NCI-H2196 treated with DMSO at 0.1 percent for 48 hours (cell line): ENCODE results near the gene SKA2.
"Not testable (repeated sequence)": the region's sequence is repeated elsewhere in the genome, so short reads cannot be mapped to it uniquely, and the experiment has no call there.

Source experiments
- DNase-seq: peaks from one replicate; lab custom pipeline; 2025; ENCODE audit not compliant: unreplicated experiment; lab: John Stamatoyannopoulos, UW

The SKA2 gene

DNA sequence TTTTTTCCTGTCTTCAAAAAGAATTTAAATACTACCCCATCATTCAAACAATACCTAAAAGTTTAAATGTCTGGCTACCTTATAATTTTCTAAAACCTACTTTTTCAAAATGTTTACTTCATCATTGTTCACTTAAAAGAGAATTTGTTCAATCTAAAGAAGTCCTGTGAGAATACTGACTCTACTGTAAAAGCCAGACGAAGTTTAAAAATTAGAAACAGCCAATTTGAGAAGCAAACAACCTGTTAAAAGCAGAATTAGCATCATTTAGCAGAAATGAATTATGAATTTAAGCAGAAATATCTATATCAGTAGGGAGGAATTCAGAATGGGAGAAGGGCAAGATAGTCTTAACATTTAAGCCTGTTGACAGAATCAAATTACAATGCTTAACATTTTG lies 2.1 kb downstream of the SKA2 start:
- DNase-seq = no peak

DNA sequence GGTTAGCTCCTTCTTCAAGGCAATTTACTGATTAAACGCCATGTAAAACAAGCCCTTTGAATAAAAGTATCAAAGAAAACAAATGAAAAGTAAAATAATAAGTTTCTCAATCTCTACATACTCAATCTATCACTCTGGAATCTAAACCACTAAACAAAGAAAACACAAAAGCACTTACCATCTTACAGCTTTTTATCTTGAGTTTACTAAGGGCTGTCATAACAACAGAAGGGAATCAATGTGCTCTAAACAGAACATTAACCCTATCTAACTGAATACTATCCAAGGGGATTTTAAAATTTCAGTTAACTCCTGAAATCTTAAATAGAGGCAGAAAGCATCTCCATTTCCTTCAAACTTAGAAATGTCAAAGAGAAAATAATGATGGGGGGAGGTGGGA lies 3.4 kb downstream of the SKA2 start:
- no peak for DNase-seq

DNA sequence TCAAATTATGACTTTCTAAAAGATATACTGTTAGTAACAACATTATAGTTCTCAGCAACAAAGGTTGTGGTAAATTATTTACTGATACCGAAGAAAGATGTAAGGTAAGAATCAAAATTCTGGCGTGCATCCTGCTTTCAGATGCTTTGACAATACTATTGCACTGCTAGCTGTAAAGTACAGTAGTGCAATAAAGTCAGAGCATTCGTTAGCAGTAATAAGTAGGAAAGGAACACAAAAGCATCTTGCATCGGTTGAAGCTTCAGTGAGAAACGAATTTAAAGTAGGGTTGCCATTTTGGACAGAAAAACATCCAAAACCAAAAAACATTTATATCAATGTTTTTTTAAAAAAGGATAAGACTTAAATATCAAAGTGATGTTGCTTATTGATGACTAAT lies 4.0 kb downstream of the SKA2 start:
- no peak for DNase-seq

DNA sequence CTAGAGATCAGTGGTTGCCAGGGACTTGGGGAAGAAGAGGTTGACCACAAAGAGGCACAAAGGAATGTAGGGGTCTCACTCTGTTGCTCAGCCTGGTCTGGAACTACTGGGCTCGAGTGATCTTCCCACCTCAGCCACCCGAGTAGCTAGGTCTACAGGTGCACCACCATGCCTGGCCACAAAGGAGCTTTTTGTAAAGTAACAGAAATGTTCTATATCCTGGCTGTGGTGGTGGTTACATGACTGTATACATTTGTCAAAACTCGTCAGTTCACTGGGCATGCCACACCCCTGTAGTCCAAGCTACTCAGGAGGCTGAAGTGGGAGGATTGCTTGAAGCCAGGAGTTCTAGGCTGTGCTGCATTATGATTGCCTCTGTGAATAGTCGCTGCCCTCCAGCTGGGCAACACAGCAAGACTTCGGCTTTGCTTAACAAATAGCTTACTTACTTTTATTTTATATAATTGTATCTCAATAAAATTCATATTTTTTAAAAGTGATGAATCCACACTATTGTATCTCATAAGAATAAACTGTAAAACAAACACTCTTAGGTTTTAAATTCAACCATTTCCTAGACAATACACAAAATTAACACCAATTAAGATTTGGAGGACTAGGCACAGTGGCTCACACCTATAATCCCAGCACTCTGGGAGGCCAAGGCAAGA lies 5.0 kb downstream of the SKA2 start:
- DNase-seq = no peak

DNA sequence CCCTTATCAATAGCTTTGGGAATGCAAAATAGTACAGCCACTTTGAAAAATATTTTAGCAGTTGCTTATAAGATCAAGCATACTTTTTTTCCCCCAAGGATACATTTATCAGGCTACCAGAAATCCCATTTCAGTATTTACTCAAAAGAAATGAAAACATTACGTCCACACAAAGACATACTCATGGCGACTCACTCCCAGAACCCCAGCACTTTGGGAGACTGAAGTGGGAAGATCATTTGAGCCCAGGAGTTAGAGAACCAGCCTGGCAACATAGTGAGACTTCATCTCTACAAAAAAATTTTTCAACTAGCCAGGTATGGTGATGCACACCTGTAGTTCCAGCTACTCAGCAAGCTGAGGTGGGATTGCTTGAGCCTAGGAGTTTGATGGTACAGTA lies 5.9 kb downstream of the SKA2 start:
- no peak for DNase-seq

DNA sequence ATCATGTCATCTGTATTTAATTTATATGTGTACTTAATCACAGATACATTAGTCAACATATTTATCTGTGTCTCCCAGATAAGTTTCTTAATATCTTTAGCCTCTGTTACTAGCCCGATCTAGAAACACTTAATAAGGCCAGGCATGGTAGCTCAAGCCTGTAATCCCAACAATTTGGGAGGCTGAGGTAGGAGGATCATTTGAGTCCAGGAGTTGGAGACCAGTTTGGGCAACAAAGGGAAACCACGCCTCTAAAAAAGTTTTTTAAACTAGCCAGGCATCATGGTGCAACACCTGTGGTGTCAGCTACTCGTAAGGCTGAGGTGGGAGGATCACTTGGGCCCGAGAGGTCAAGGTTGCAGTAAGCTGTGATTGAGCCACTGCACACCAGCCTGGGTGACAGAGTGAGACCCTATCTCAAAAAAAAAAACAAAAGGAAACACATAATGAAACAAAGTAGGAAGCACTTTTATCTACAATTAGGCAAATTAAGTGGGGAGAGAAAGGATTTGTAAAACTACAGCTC lies 9.4 kb downstream of the SKA2 start:
- no peak for DNase-seq

DNA sequence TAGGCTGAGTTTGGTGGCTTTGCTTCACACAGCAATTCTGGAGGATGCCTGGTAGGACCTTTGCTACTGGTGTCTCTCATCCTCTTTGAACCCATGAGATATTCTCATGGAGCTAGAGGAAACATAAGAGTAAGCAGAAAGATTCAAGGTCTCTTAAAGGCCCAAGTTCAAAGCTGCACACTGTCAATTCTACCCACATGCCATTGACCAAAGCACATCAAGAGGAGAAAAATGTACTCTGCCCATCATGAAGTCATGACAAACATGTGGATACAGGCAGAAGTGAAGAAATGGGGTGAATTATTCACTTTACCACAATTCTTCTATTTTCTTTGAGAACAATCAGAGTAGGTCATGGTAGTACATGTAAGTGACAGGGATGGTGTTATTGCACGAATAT lies 13.1 kb downstream of the SKA2 start:
- DNase-seq = no peak

DNA sequence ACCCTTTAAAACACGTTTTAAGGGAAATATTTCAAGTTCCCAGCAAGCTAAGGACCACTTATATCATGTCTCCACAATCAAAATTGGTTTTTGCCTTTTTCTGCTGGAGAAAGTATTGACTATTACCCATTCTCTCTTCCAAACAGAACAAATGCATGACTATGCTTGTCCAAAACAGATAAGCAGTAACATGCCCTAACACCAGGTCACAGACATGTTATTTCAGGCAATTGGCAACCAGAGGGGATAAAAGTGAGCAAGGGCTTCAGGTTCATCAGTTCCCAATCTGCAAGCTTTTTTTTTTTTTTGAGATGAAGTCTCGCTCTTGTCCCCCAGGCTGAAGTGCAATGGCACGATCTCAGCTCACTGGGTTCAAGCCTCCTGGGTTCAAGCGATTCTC lies 15.0 kb downstream of the SKA2 start:
- no peak for DNase-seq

DNA sequence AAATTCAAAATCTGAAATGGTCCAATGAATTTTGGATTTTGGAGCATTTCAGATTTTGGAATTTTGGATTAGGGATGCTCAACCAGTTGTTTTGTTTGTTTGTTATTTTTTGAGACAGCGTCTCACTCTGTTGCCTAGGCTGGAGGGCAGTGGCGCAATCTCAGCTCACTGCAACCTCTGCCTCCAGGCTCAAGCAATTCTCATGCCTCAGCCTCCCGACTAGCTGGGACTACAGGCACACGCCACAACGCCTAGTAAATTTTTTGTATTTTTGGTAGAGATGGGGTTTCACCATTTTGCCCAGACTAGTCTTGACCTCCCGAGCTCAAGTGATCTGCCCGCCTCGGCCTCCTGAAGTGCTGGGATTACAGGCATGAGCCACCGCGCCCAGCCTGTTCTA lies 16.6 kb downstream of the SKA2 start:
- DNase-seq = not testable (repeated sequence)

DNA sequence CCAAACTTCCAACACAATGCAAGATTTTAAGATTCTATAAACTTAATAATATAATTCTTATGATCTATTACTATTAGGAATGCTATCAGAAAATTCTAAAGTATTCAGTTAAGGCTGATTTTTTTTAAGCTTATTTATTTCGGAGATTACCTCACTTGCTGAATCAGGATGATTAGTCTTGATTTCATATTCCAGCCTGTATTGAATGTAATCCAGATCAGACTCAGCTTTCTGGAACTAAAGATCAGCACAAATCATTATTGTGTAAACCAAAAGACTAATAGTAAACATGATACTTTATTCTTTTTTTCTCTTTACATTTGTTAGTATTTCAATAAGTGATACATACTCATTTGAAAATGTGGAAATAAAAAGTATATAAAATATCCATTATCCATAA lies 23.9 kb downstream of the SKA2 start:
- DNase-seq = no peak

DNA sequence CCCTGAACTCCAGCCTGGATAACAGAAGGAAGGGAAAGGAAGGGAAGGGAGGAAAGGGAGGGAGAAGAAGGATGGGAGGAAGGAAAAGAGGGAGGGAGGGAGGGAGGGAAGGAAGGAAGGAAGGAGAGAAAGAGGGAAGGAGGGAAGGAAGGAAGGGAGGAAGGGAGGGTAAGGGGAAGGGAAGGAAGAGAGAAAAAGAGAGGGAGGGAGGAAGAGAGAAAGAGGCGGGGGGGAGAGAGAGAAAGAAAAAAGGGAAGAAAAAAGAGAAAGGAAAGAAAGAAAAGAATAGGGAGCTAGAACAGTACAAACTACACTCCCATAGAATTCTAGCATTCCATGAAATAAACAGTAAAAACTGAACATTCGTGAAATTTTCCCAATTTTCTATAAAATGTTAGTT lies 25.2 kb downstream of the SKA2 start:
- no peak for DNase-seq

DNA sequence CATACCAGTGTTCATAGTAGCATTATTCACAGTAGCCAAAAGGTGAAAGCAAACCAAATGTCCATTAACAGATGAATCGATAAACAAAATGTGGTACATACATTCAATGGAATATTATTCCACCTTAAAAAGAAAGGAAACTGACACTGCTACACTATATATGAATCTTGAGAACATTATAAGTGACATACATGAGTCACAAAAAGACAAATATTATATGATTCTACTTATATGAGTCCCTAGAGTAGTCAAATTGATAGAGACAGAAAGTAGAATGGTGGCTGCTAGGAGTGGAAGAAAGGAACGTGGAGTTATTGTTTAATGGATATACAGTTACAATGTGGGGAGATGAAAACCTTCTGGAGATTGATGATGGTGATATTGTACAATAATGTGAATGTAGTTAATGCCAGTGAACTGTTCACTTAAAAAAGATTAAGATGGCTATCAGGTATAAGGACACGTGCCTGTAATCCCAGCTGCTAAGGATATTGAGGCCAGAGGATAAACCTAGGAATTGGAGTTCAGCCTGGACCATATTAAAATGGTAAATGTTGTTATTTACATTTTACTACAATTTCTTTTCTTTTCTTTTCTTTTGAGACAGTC lies 28.1 kb downstream of the SKA2 start:
- DNase-seq = no peak

DNA sequence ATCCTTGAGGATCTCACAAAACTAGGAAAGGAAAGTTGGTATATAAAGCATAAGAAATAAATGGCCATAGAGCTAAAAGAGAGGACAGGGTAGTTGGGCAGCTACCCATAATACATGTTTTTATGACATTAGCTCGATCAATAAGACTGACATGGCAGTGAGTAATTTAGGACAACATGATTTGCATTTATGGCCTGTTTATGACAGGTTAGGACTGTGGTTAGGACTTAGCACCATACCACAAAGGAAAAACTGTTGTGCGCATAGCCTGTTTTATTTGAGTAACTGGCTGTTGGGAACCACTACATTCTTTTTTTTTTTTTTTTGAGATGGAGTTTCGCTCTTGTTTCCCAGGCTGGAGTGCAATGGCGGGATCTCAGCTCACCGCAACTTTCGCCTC lies 30.3 kb downstream of the SKA2 start:
- DNase-seq = no peak

DNA sequence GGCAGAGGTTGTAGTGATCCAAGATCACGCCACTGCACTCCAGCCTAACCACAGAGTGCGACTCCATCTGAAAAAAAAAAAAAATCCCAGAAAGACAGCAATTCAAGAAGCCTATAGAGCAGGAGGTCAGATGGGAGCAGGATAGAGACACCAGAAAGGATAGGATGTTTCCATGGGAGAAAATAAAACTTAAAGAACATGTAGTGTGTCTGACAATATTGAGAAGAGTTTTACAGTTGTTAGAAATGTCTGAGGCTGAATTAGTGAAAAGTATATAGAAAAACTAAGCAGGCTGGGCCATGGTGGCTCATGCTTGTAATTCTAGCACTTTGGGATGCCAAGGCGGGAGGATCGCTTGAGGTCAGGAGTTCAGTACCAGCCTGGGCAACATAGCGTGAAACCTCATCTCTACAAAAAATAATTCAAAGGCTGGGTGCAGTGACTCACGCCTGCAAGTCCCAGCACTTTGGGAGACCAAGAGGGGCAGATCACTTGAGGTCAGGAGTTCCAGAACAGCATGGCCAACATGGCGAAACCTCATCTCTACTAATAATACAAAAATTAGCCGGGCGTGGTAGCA lies 33.0 kb downstream of the SKA2 start:
- DNase-seq = no peak

DNA sequence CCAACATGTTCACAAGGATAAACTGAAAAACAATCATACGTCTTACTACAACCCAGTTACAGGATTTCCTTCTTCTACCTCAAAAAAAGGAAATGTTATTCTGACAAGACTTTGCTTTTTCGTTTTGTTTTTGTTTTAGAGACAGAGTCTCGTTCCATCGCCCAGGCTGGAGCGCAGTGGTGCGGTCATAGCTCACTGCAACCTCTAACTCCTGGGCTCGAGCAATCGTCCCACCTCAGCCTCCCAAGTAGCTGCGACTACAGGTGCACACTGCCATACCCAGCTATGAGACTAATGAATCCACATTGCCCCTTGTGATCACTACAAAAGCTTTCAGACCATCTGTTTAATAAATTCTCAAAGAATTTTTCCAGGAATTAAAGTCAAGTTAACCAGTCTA lies 39.5 kb downstream of the SKA2 start:
- no peak for DNase-seq

DNA sequence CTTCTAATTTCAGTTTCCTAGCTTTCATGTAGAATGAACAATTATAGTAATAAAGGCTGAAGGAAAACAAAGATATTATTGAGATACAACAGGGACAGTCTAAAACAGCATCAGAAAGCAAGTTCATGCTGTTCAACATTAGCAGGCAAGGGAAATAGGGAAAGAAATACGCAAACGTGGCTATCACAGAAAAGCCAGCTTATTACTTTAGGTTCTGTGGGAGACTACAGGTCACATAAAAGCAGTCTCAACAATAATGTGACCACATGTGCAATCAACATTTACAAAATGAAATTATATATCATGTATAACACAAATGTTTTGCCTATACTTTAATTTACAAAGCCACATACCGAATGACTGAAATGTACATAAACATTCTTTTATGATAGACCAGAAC lies 43.4 kb downstream of the SKA2 start:
- no peak for DNase-seq

DNA sequence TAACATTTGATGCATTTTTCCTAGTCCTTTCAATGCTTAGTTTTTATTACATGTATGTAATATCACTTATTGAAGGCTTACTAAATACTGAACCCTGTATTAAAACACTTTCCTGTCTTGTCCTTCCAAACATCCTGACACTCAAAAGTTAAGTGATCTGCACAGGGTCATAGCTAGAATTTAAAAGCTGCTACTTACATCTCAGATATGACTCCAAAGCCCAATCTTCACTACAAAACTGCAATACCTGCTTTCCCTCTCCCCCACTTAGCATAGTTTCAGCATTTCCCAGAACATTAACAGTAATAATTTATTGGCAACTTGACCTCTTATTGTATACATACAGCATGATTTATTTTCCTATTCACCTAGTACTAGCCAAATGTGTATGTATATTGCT lies 44.0 kb downstream of the SKA2 start:
- no peak for DNase-seq

DNA sequence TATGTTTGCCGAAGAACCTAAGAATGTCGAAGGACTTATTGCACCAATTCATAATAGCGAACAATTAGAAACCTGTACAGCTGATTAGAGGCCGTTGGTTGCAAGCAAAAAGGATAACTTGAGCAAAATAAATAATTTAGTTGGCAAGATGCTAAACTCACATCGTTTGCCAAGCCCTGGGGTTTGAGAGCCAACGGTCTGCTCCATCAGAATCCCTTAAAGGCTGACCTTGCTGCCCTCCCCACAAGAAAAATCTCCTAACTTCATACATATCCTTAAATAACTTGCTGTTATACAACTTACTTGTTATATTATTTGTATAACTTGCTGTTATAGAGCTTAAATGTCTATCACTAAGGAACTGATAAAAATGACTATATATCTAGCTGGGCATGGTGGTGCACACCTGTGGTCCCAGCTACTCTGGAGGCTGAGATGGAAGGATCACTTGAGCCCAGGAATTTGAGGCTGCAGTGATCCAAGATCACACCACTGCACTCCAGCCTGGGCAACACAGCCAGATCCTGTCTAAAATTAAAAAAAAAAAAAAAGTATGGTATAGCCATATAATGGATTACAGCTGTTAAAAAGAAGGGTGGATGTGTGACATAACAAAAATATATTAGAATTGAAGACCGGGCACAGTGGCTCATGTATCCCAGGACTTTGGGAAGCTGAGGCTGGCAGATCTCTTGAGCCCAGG lies 46.4 kb downstream of the SKA2 start:
- DNase-seq = no peak

DNA sequence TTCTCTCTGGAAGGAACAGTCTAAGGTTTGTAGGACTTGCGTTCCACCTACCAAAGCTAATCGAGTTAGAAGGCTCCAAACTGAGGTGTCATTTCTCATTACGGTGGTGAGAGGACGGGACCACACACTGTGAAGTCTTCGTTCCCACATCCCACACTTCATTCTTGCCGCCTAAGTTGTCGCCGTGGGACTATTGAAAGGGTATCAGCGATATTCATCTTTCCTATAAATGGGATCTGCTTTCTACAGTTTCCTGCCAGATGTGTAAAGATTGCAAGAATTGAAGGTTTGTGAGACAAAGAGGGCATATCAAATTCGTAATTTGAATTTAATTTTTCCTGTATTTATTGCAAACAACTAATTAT lies 47.7 kb downstream of the SKA2 start:
- DNase-seq = no peak

DNA sequence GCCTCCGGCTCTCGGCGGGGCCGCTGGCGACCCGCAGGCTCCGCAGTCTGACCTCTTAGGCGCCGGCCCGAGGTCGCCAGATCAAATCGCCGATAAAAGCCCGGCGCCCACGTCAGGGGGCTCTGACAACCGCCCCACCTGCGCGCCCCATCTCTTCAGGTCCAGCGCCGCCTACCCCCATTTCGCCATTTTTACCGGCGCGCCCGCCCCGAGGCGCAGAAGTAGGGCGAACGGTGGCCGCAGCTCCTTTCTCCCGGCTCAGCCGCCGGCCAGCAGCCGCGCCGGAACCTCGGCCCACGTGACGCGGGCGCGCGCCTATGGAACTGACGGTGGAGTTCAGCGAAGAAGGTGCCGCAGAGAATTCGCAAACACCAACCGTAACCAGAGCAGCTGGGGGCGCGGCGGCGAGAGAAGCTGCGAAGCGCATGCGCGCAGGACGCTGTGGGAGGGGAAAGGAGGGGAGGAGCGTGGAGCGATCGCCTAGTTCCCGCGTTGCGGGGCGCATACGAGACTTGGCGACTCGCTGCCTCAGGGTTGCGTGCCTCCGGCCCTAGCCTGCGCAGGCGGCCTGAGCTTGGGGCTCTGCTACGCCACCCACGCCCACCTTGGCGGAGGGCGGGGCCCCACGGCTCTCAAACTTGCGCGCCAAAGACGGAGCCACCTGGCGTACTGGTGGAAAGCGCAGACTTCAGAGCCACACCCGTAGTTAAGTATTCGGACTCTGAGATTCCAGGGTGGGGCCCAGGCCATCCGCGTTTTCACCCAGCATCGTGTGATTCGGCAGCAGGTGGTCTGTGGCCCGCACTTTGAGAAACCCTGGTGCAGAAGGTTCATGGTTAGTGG lies 48.3 kb downstream of the SKA2 start, which contains the start of gene TRIM37:
TSS of gene TRIM37 (minus strand) at position 418 of the 843 bp plus-strand sequence. CDS start 419 bp downstream, outside the sequence.
- DNase-seq = peak; percentile 97

DNA sequence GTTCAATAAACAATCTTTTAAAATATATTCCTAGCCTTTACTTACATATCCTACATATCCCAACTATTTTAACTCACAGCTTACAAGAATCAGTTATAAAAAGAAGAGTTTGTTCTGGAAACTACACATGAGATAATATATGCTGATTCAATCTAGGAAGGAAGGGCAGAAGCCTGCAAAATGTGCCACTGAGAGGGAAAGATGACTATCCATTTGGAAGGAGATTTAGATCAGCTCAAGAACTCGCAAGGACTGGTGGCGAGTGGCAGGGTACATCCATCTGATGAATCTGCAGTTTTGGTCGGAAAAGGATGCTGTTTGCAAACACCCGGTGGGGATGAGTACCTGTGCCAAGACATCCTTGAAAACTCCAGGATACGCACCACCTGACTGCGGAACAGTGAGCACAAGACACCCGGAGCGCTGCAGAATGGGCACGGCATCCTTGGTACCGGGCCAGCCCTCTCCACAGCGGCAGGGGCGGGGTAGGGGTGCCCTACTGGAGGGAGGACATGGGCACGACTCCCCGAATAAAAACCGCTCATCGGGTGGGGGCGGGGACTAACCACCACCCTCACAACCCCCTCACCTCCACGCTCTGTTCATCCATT lies 49.0 kb downstream of the SKA2 start:
- peak; percentile 34 for DNase-seq
